ENCODE results near the gene NEURL1. TPM values are rescaled to one million over a fixed set of nuclear protein-coding genes. Genes with fewer than 3 reads are reported as not detected.

The NEURL1 gene
- total RNA-seq, 4 donors from 2014 or later = 0.39 to 0.60 TPM; not detected in 2

GRCh38 chr10:103447187-103447586, 46.3 kb upstream of the NEURL1 start:
- H3K27ac ChIP-seq = peak overlapping the region in 3 of 4 donors; percentile 76 to 93 (median 91)
- WGBS, 2 donors = 92% methylated on average over 23 of the region's 23 CpGs
- H3K4me3 ChIP-seq = no peak overlapping the region
- peaks cover 0 to 81% (median 8%) of the 10 kb centered on the region in 3 donors for H3K36me3 ChIP-seq
- DNase-seq (ENCODE audit: low spot score in 2 of 2) = no peak
- no peaks in the 10 kb centered on the region for H3K27me3 ChIP-seq
- TF ChIP-seq CTCF (IDR thresholded peaks at IDR 0.05) = no peak
- no peak for TF ChIP-seq EP300 (IDR thresholded peaks at IDR 0.05)
- TF ChIP-seq POLR2A (IDR thresholded peaks at IDR 0.05) = no peak
- peaks cover 0 to 75% (median 37%) of the 10 kb centered on the region in 4 donors for H3K4me1 ChIP-seq
- no peaks in the 10 kb centered on the region for H3K9me3 ChIP-seq

GRCh38 chr10:103448746-103449145, 44.8 kb upstream of the NEURL1 start:
- TF ChIP-seq CTCF (IDR thresholded peaks at IDR 0.05) (no peak), EP300 (IDR thresholded peaks at IDR 0.05) (peak in 1 of 2 donors; percentile 76)
- Histone ChIP-seq H3K4me1 (peaks cover 0 to 83% (median 44%) of the 10 kb centered on the region in 4 donors), H3K9me3 (no peaks in the 10 kb centered on the region), H3K4me3 (peak overlapping the region in 2 of 4 donors; percentile 1 to 77), H3K27me3 (no peaks in the 10 kb centered on the region), H3K36me3 (peaks cover 0 to 65% (median 8%) of the 10 kb centered on the region in 3 donors), H3K27ac (peak overlapping the region in 3 of 4 donors; percentile 63 to 93 (median 91))
- WGBS, 2 donors = 22 to 25% methylated on average over 1 of the region's 1 CpG
- DNase-seq (ENCODE audit: low spot score in 2 of 2) = peak; percentile 59 to 80

GRCh38 chr10:103449208-103450144, 44.0 kb upstream of the NEURL1 start:
- Histone ChIP-seq H3K36me3 (peaks cover 0 to 58% (median 8%) of the 10 kb centered on the region in 3 donors), H3K27ac (peak overlapping the region in 3 of 4 donors; percentile 63 to 93 (median 91)), H3K4me3 (peak overlapping the region in 2 of 4 donors; percentile 1 to 77), H3K27me3 (no peaks in the 10 kb centered on the region), H3K4me1 (peaks cover 0 to 75% (median 44%) of the 10 kb centered on the region in 4 donors), H3K9me3 (no peaks in the 10 kb centered on the region)
- 84 to 85% methylated on average over 33 to 34 of the region's 34 CpGs for WGBS, 2 donors
- TF ChIP-seq EP300 (IDR thresholded peaks at IDR 0.05) = no peak
- TF ChIP-seq CTCF (IDR thresholded peaks at IDR 0.05) = no peak
- no peak for TF ChIP-seq POLR2A (IDR thresholded peaks at IDR 0.05)
- no peak for DNase-seq (ENCODE audit: low spot score in 2 of 2)

GRCh38 chr10:103450201-103450695, 43.3 kb upstream of the NEURL1 start:
- no peaks in the 10 kb centered on the region for H3K9me3 ChIP-seq
- no peak for DNase-seq (ENCODE audit: low spot score in 2 of 2)
- TF ChIP-seq CTCF (IDR thresholded peaks at IDR 0.05) (no peak), POLR2A (IDR thresholded peaks at IDR 0.05) (no peak), EP300 (IDR thresholded peaks at IDR 0.05) (no peak)
- H3K36me3 ChIP-seq = peaks cover 0 to 50% (median 8%) of the 10 kb centered on the region in 3 donors
- peak overlapping the region; percentile 59 to 93 (median 87) for H3K27ac ChIP-seq
- H3K27me3 ChIP-seq = no peaks in the 10 kb centered on the region
- peak overlapping the region; percentile 59 to 90 (median 82) for H3K4me3 ChIP-seq
- 79 to 89% methylated on average over 12 of the region's 12 CpGs for WGBS, 2 donors
- peaks cover 0 to 68% (median 44%) of the 10 kb centered on the region in 4 donors for H3K4me1 ChIP-seq

Data from tibial nerve (tissue), 4 donors.